H54 (cell line): ENCODE measurements around the gene ASB2.

Experiments used
- DNase-seq: peaks from one replicate; pipeline ENCODE4 v3.0.0; 2011; ENCODE audit warnings: low spot score, mixed read lengths; ENCODE audit not compliant: insufficient read length
- FAIRE-seq: peaks from 3 replicates; lab custom pipeline; 2011; peaks lifted over from hg19 to GRCh38; lab: Jason Lieb, UNC
- POLR2A ChIP-seq: IDR thresholded peaks from 2 replicates; pipeline ENCODE4 v1.6.1; 2011; ENCODE audit warnings: low read depth, mild to moderate bottlenecking, low read length

Gene ASB2

GRCh38 chr14:93980456-93981201, 4.3 kb upstream of the ASB2 start:
- DNase-seq (no peak), FAIRE-seq (no peak)
- TF ChIP-seq POLR2A = no peak

- DNase-seq (no peak), FAIRE-seq (no peak)
- no peak for TF ChIP-seq POLR2A
Measured at GRCh38 chr14:93978735-93979134, 2.4 kb upstream of the ASB2 start.

- DNase-seq (no peak), FAIRE-seq (no peak)
- TF ChIP-seq POLR2A = no peak
Measured at GRCh38 chr14:93977790-93978581, 1.6 kb upstream of the ASB2 start.

GRCh38 chr14:93977171-93977570, 801 bp upstream of the ASB2 start:
- DNase-seq = no peak
- no peak for TF ChIP-seq POLR2A
- no peak for FAIRE-seq

- no peak for TF ChIP-seq POLR2A
- DNase-seq = no peak
- no peak for FAIRE-seq
Measured at GRCh38 chr14:93975791-93976476, 436 bp downstream of the ASB2 start.

GRCh38 chr14:93974833-93975232, 1.5 kb downstream of the ASB2 start:
- TF ChIP-seq POLR2A = no peak
- FAIRE-seq (no peak), DNase-seq (no peak)

GRCh38 chr14:93974299-93974698, 2.1 kb downstream of the ASB2 start:
- DNase-seq (no peak), FAIRE-seq (no peak)
- no peak for TF ChIP-seq POLR2A

- FAIRE-seq = no peak
- DNase-seq = no peak
- no peak for TF ChIP-seq POLR2A
Measured at GRCh38 chr14:93973607-93974006, 2.8 kb downstream of the ASB2 start.

GRCh38 chr14:93972618-93973205, 3.7 kb downstream of the ASB2 start:
- FAIRE-seq (no peak), DNase-seq (no peak)
- TF ChIP-seq POLR2A = no peak

- FAIRE-seq = no peak
Measured at GRCh38 chr14:93971635-93972027, 4.7 kb downstream of the ASB2 start.

GRCh38 chr14:93970965-93971634, 5.3 kb downstream of the ASB2 start:
- FAIRE-seq = no peak
- no peak for DNase-seq
- no peak for TF ChIP-seq POLR2A

More at GRCh38 chr14:93971635-93972027, 4.7 kb downstream of the ASB2 start:
- DNase-seq = no peak
- no peak for TF ChIP-seq POLR2A

GRCh38 chr14:93970585-93970964, 5.8 kb downstream of the ASB2 start:
- FAIRE-seq (peak; percentile 41), DNase-seq (no peak)
- no peak for TF ChIP-seq POLR2A
